GM10248 (cell line): ENCODE results near the gene UMODL1.

Source experiments
- CTCF ChIA-PET: fragments of 300-600 bp; sonication (Branson Sonifier 250); formaldehyde crosslinking; extraction: SDS; loops from one replicate; lab custom pipeline; 2021; ENCODE audit warnings: antibody characterized with exemption; lab: Yijun Ruan, JAX
- POLR2A ChIA-PET: fragments of 350-650 bp; sonication (Branson Sonifier 250); formaldehyde crosslinking; extraction: SDS; loops from one replicate; lab custom pipeline; 2020; ENCODE audit warnings: antibody characterized with exemption; lab: Yijun Ruan, JAX
- DNase-seq: peaks from one replicate; pipeline ENCODE4 v3.0.0; 2012; ENCODE audit errors: extremely low spot score
- CTCF ChIP-seq: IDR thresholded peaks from 2 replicates; pipeline ENCODE4 v1.5.1; 2012; ENCODE audit warnings: mild to moderate bottlenecking, low read depth; ENCODE audit errors: extremely low read depth, missing control alignments, control extremely low read depth

UMODL1 gene

GRCh38 chr21:42071146-42071737 lies at the start of gene UMODL1:
Gene UMODL1 (plus strand): TSS chr21:42071317. CDS start chr21:42071317, 0 bp downstream.
- POLR2A ChIA-PET = no interaction called here
- CTCF ChIA-PET = no interaction called here
- no peak for TF ChIP-seq CTCF
- DNase-seq = no peak

- POLR2A ChIA-PET = no interaction called here
- no peak for TF ChIP-seq CTCF
- CTCF ChIA-PET = interaction anchor here (1.0 kb wide), 1 partner anchor 11 kb away, joined by 3 read pairs; no protein-coding TSS in a partner anchor
- no peak for DNase-seq
Observed at GRCh38 chr21:42021371-42022090, 49.6 kb upstream of the UMODL1 start.

- DNase-seq = no peak
- POLR2A ChIA-PET = no interaction called here
- CTCF ChIA-PET = no interaction called here
Observed at GRCh38 chr21:42022091-42022430, 49.1 kb upstream of the UMODL1 start.

GRCh38 chr21:42022906-42023305 lies 48.2 kb upstream of the UMODL1 start:
- TF ChIP-seq CTCF = no peak
- ChIA-PET POLR2A (no interaction called here), CTCF (no interaction called here)
- no peak for DNase-seq

More at GRCh38 chr21:42022091-42022430, 49.1 kb upstream of the UMODL1 start:
- no peak for TF ChIP-seq CTCF

- no peak for TF ChIP-seq CTCF
- CTCF ChIA-PET = interaction anchor here (1.2 to 1.6 kb wide), 2 partner anchors 9 to 26 kb away, joined by 3 read pairs; no protein-coding TSS in a partner anchor
- no peak for DNase-seq
- POLR2A ChIA-PET = no interaction called here
Observed at GRCh38 chr21:42025376-42026081, 45.6 kb upstream of the UMODL1 start.

- POLR2A ChIA-PET = no interaction called here
- CTCF ChIA-PET = interaction anchor here (1.2 to 1.6 kb wide), 2 partner anchors 10 to 26 kb away, joined by 3 read pairs; no protein-coding TSS in a partner anchor
Observed at GRCh38 chr21:42026082-42026435, 45.1 kb upstream of the UMODL1 start.

More at GRCh38 chr21:42026082-42026435, 45.1 kb upstream of the UMODL1 start:
- no peak for DNase-seq
- TF ChIP-seq CTCF = no peak
